GM23338 (cell line): Measurements from ENCODE around the gene LRFN3.

Experiments used
- CTCF ChIP-seq, 2 experiments: fragments of 200-600 bp in 1 of 2; sonication (generic) in 1 of 2; conservative IDR thresholded peaks; 2 replicates each; pipeline versions ENCODE4 v1.5.1 to v1.6.1; 2016 to 2017; ENCODE audit warnings: antibody characterized with exemption in 2 of 2, low read depth in 2 of 2, mild to moderate bottlenecking in 2 of 2, moderate library complexity in 1 of 2
- POLR2AphosphoS5 ChIP-seq: IDR thresholded peaks from 2 replicates; pipeline ENCODE4 v1.6.1; 2016; ENCODE audit warnings: antibody characterized with exemption, low read depth
- REST ChIP-seq: IDR thresholded peaks from one replicate; pipeline ENCODE4 v1.6.1; 2018; ENCODE audit warnings: antibody characterized with exemption; ENCODE audit not compliant: unreplicated experiment
- ZNF331 ChIP-seq: fragments of 250-450 bp; sonication (Bioruptor Pico); IDR thresholded peaks from 2 replicates; pipeline ENCODE4 v1.5.0; 2020; ENCODE audit warnings: low read depth, mild to moderate bottlenecking, moderate library complexity

GRCh38 chr19:35940839-35941238 lies 4.7 kb downstream of the LRFN3 start:
- TF ChIP-seq CTCF (conservative IDR thresholded peaks at IDR 0.05; ENCODE audit: low read depth in 2 of 2) (no peak), POLR2AphosphoS5 (no peak), ZNF331 (no peak), REST (no peak)
